Panc1 (cell line): ENCODE results near the gene KRTCAP2. TPM values are rescaled to one million over a fixed set of nuclear protein-coding genes. Genes with fewer than 3 reads are reported as not detected.

Experiments used
- ATAC-seq: fragments of 200-7000 bp; cut with Tn5 transposase; 2 replicates; pipeline ENCODE4 v1.9.1; 2020; ENCODE audit warnings: mild to moderate bottlenecking, moderate library complexity
- BruUV-seq: library from RNA; stranded (reverse); fragments of 400-500 nt; replicated peaks from 2 replicates; lab custom pipeline; 2021; lab: Mats Ljungman, UMichigan
- CTCF ChIA-PET: fragments of 300-600 bp; sonication (Branson Sonifier 250); formaldehyde crosslinking; loops from one replicate; lab custom pipeline; 2022; ENCODE audit warnings: antibody characterized with exemption; lab: Charles Lee
- POLR2A ChIA-PET: fragments of 300-600 bp; sonication (Branson Sonifier 250); formaldehyde crosslinking; loops from one replicate; lab custom pipeline; 2022; ENCODE audit warnings: antibody characterized with exemption; lab: Charles Lee
- DNase-seq: peaks from one replicate; pipeline ENCODE4 v3.0.0-alpha.2; 2010; ENCODE audit warnings: low read depth, low spot score
- H3K27ac ChIP-seq: 2 replicates; pipeline ENCODE4 v1.5.1; 2011; ENCODE audit warnings: mild to moderate bottlenecking, low read length, inconsistent platforms
- H3K27me3 ChIP-seq: fragments of 200-500 bp; sonication (Bioruptor generic); 2 replicates; pipeline ENCODE4 v1.6.0; 2014; ENCODE audit warnings: low read length, inconsistent platforms; ENCODE audit not compliant: control insufficient read depth, insufficient read depth
- H3K36me3 ChIP-seq: fragments of 200-500 bp; sonication (Bioruptor generic); 2 replicates; pipeline ENCODE4 v1.5.1; 2014; ENCODE audit warnings: inconsistent platforms, mild to moderate bottlenecking, low read length, moderate library complexity; ENCODE audit not compliant: control insufficient read depth, insufficient read depth
- H3K4me1 ChIP-seq: 2 replicates; pipeline ENCODE4 v1.5.1; 2011; ENCODE audit warnings: inconsistent platforms, mild to moderate bottlenecking, low read length, moderate library complexity; ENCODE audit not compliant: control insufficient read depth, insufficient read depth
- H3K4me3 ChIP-seq, 2 experiments: 2 replicates each; pipeline ENCODE4 v1.5.1; 2011 to 2012; ENCODE audit warnings: low read depth in 2 of 2, low read length in 2 of 2, mild to moderate bottlenecking in 2 of 2, inconsistent platforms in 1 of 2, moderate library complexity in 1 of 2
- H3K9me3 ChIP-seq: fragments of 200-500 bp; sonication (Bioruptor generic); 2 replicates; pipeline ENCODE4 v1.5.1; 2014; ENCODE audit warnings: low read depth, mild to moderate bottlenecking, inconsistent platforms, low read length, moderate library complexity; ENCODE audit not compliant: control insufficient read depth, insufficient read depth
- CTCF ChIP-seq: fragments of 450-650 bp; IDR thresholded peaks from 2 replicates; pipeline ENCODE4 v1.5.1; 2017; ENCODE audit warnings: mild to moderate bottlenecking
- POLR2AphosphoS5 ChIP-seq: IDR thresholded peaks from 2 replicates; pipeline ENCODE4 v1.6.1; 2012; ENCODE audit warnings: mild to moderate bottlenecking, low read depth, low read length, moderate library complexity
- REST ChIP-seq, 2 experiments: IDR thresholded peaks; 2 replicates each; pipeline ENCODE4 v1.6.1; 2011 to 2012; ENCODE audit warnings: low read depth in 2 of 2, control low read depth in 1 of 2, low read length in 1 of 2, mild to moderate bottlenecking in 1 of 2, moderate library complexity in 1 of 2; ENCODE audit not compliant: insufficient read depth in 1 of 2
- SIN3A ChIP-seq: IDR thresholded peaks from 2 replicates; pipeline ENCODE4 v1.6.1; 2012; ENCODE audit warnings: low read depth, mild to moderate bottlenecking, low read length, moderate library complexity, borderline replicate concordance; ENCODE audit not compliant: insufficient read depth
- TCF7L2 ChIP-seq: IDR thresholded peaks from 2 replicates; pipeline ENCODE4 v1.6.1; 2011; ENCODE audit warnings: mild to moderate bottlenecking, low read depth, low read length, inconsistent platforms
- in situ Hi-C: cut with HindIII; loops from 2 replicates; pipeline ENCODE4 v1.10.0; 2016; ENCODE audit warnings: low sequenced_read_pairs, low pct_unique_long_range_greater_than_20kb
- intact Hi-C: fragments of 100-400 bp; cut with micrococcal nuclease; formaldehyde crosslinking; loops from one replicate; pipeline ENCODE4 v1.10.0; 2022; ENCODE audit not compliant: unreplicated experiment
- total RNA-seq: library from RNA; stranded (reverse); gene quantifications from one replicate; pipeline ENCODE4 v1.2.1, GENCODE V29; 2021; ENCODE audit not compliant: unreplicated experiment

Gene KRTCAP2
- total RNA-seq, 1 experiment from 2014 or later: 155 TPM

- no TSS peak for BruUV-seq
- Histone ChIP-seq H3K36me3 (no peaks in the 10 kb centered on the region), H3K27ac (peak overlapping the region; percentile 95), H3K4me1 (peaks cover 19% of the 10 kb centered on the region), H3K27me3 (no peaks in the 10 kb centered on the region), H3K9me3 (no peaks in the 10 kb centered on the region), H3K4me3 (peak overlapping the region; percentile 86 to 98)
- ChIA-PET POLR2A (interaction anchor here (0.6 kb wide), 1 partner anchor 13 kb away, joined by 4 read pairs; no protein-coding TSS in a partner anchor), CTCF (no interaction called here)
- ATAC-seq: no peak
- no peak for DNase-seq
- TF ChIP-seq REST (IDR thresholded peaks at IDR 0.05; ENCODE audit: insufficient read depth in 1 of 2, low read depth in 2 of 2, low read length in 1 of 2) (no peak), POLR2AphosphoS5 (no peak), CTCF (no peak), TCF7L2 (no peak), SIN3A (no peak)
- in situ Hi-C loops: no loop called here
- intact Hi-C loops: no loop called here
Observed at GRCh38 chr1:155140630-155140953, 32.5 kb downstream of the KRTCAP2 start.

- no peaks in the 10 kb centered on the region for H3K27me3 ChIP-seq
- H3K27ac ChIP-seq: peak within 1 kb of the TSS; percentile 95
- DNase-seq (no peak), ATAC-seq (peak; percentile 80)
- intact Hi-C loops: no loop called here
- in situ Hi-C loops: no loop called here
- peak within 1 kb of the TSS; percentile 86 to 98 for H3K4me3 ChIP-seq
- H3K36me3 ChIP-seq: no peaks in the 10 kb centered on the region
- TSS peak; percentile 98 for BruUV-seq
- no peaks in the 10 kb centered on the region for H3K9me3 ChIP-seq
- H3K4me1 ChIP-seq: peaks cover 19% of the 10 kb centered on the region
- TF ChIP-seq CTCF: no peak
- no peak for TF ChIP-seq TCF7L2
- peak; percentile 50; the same call in 1 of the 2 replicates for TF ChIP-seq SIN3A
- TF ChIP-seq REST (IDR thresholded peaks at IDR 0.05; ENCODE audit: insufficient read depth in 1 of 2, low read depth in 2 of 2, low read length in 1 of 2): no peak
- peak; percentile 84 for TF ChIP-seq POLR2AphosphoS5
- ChIA-PET CTCF (interaction anchor here (0.6 to 0.7 kb wide), 2 partner anchors 48 to 450 kb away, joined by 3 to 11 read pairs; no protein-coding TSS in a partner anchor), POLR2A (no interaction called here)
Observed at GRCh38 chr1:155139895-155140629, 33.0 kb downstream of the KRTCAP2 start, which contains the start of gene DPM3. Gene DPM3, minus strand, starts transcription at chr1:155140531. Its CDS starts 291 bp downstream, at chr1:155140240.
